ENCODE measurements around the gene CCDC154.

Gene CCDC154

DNA sequence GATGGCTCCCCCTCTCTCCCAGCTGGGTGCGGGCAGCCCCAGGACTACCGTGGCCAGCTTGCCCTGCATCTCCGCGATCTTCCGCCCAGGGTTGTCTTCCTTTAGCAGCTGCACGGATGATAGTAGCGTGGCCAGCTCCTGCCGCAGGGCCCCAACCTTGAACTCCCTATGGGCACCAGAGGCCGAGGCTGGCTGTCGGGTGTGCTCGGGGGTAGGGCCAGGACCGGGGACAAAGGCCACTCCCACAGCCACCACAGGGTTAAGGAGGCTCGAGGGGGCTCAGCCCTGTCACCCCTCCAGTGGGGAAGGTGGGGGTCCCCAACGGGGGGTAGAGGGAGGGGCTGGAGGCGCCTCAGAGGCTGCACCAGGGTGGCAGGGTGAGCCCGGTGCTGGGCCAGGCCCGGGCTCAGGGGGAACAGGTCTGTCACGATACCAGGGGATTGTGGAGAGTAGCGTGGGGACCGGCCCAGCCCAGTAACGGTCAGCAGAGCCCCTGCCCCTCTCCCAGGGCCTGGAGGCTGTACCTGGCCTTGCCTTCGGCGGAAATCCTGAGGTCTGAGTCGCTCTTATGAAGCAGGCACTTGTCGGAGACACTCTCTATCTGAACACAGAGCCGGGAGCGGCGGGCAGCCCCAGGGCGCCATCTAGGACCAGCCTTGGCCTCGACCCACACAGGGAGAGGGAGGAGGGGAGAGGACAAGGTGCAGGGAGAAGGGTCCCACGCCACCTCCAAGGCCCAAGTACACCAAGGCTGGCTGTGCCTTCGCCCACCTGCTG, 8.2 kb downstream of the CCDC154 start:
- DNase-seq (ENCODE audit: low spot score): no peak

- DNase-seq (ENCODE audit: low spot score): no peak
Measured at GRCh38 chr16:1434644-1435592, 9.4 kb downstream of the CCDC154 start.

GRCh38 chr16:1433756-1434155, 10.6 kb downstream of the CCDC154 start:
- no peak for DNase-seq (ENCODE audit: low spot score)

GRCh38 chr16:1433263-1433560, 11.1 kb downstream of the CCDC154 start:
- no peak for DNase-seq (ENCODE audit: low spot score)

DNA sequence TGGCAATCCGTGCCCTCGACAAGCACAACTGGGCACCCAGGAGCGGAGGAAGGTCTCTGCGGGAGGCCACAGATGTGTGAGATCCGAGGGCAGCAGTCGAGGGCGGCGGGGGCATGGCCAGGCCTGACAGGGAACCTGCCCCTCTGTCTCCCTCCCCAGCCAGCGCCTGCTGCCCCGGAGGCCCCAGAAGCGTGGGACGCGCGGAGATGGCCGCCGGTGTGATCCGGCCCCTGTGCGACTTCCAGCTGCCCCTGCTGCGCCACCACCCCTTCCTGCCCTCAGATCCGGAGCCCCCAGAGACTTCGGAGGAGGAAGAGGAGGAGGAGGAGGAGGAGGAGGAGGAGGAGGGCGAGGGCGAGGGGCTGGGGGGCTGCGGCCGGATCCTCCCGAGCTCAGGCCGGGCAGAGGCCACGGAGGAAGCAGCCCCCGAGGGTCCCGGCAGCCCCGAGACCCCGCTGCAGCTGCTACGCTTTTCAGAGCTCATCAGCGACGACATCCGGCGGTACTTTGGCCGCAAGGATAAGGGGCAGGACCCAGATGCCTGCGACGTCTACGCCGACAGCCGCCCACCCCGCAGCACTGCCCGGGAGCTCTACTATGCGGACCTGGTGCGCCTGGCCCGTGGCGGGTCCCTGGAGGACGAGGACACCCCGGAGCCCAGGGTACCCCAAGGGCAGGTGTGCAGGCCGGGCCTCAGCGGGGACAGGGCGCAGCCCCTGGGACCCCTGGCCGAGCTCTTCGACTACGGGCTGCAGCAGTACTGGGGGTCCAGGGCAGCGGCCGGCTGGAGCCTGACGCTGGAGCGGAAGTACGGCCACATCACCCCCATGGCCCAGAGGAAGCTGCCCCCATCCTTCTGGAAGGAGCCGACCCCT, 11.7 kb downstream of the CCDC154 start:
- no peak for DNase-seq (ENCODE audit: low spot score)

DNA sequence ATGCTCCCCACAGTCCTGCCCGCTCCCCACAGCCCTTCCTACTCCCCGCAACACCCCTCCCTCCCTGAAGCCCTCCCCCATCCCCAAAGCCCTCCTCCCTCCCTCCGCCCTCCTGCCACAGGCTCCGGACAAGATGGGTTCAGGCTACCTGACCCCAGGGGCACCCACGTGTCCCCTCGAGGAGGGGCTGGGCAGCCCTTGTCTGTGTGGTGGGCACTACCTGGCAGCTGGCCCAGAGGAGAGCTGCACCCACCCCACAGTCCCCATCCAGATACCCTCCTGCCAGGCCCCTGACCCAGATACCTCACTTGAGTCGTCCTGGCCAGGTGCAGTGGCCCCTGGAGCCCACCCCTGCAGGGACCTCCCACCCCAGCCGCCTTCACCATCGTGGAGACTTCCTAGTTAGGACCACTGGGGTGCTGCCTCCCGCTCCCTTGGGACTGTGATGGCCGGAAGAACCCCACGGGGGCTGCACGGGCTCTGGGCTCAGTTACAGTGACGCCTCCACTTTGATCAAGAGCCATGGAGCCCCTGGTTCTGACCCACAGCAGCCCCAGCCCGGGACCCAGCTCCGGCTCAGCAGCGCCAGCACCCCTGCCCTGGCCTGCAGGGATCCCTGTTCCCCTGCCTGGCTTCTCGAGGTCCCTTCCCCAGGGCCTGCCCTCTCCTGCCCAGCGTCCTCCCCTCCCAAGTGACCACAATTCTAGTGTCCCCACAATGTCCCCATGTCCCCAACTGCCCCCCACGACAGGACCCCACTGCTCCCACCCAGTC, 12.7 kb downstream of the CCDC154 start:
- no peak for DNase-seq (ENCODE audit: low spot score)

DNA sequence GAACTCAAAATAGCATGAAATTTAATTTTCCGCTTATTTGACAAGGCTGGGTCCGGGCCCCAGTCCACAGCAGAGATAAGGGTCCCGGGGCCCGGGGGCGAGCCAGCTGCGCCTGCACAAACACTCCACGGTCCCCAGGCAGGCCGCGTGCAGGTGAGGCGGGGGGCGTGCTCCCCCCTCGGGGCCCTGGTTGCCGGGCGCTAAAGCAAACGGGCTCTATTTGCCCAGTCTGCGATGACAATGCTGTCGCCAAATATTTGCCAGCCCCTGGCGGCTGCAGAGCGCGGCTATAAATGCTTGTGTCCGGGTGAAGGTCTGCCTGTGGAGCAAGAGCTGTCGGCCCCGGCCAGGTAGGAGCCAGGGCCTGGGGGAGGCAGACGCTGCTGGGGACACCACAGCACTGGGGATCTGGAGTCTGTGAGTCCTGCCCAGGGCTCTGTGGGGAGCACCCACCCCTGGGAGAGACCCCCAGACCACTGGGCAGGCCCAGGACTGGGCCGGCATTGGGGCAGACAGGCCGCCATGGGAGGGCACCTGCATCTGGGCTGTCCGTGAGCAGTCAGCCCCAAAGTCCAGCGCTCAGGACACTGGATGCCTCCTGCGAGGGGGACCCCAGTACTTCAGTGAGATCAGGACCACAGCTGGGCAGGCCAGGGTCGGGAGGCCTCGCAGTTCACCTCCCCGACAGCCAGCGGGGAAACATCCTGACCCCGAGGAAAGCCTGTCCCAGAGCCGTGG, 13.4 kb downstream of the CCDC154 start, which contains the start of gene PERCC1:
Gene PERCC1 (plus strand): TSS at position 320 of the 738 bp plus-strand sequence. CDS start 1,516 bp downstream, outside the sequence.
- no peak for DNase-seq (ENCODE audit: low spot score)

DNA sequence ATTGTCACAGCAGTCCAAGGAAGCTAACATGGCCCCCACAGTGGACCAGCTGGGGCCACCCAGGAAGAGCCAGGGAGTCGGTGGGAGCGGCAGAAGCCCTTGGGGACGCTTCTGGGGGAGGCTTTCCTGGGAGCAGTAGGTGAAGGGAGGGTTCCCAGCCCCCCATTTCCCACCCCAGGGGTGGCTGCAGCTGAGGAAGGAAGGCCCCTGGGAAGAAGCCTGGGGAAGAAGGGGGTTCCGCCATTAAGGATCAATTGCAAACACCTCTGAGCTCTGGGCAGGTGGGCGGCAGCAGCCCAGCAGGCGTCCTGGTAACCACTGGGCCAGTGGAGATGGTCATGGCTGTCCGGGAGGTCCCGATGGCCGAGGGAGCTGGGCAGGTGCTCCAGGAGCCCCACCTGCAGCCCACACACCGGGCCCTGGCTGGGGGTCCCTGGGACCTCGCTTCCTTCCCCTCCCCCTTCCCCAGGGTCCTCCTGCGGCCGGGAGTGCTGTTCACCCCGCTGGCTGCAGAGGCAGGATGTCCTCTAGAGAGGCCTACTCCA, 14.1 kb downstream of the CCDC154 start:
- DNase-seq (ENCODE audit: low spot score): no peak

GRCh38 chr16:1429631-1430030, 14.7 kb downstream of the CCDC154 start:
- DNase-seq (ENCODE audit: low spot score): no peak

GRCh38 chr16:1429012-1429411, 15.3 kb downstream of the CCDC154 start:
- no peak for DNase-seq (ENCODE audit: low spot score)

GRCh38 chr16:1428511-1428910, 15.8 kb downstream of the CCDC154 start:
- no peak for DNase-seq (ENCODE audit: low spot score)

- DNase-seq (ENCODE audit: low spot score): no peak
Measured at GRCh38 chr16:1427473-1428461, 16.6 kb downstream of the CCDC154 start.

- DNase-seq (ENCODE audit: low spot score): no peak
Measured at GRCh38 chr16:1426734-1427471, 17.5 kb downstream of the CCDC154 start.

GRCh38 chr16:1425616-1426370, 18.6 kb downstream of the CCDC154 start:
- DNase-seq (ENCODE audit: low spot score): no peak

DNA sequence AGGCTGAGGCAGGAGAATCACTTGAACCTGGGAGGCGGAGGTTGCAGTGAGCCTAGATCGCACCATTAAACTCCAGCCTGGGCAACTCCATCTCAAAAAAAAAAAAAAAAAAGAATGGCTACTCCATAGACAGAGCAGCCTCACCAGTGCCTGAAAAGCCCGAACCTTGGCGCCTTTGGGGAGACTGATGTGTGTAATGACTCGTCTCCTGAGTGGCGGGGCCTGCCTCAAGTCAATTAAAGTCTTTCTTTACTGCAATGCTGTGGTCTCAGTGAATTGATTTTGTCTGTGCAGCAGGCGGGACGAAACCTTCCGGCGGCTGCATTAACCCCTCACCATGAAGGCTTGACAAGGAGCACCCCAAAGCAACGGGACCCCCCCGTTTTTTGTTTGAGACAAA, 20.3 kb downstream of the CCDC154 start:
- no peak for DNase-seq (ENCODE audit: low spot score)

- no peak for DNase-seq (ENCODE audit: low spot score)
Measured at GRCh38 chr16:1422076-1422475, 22.3 kb downstream of the CCDC154 start.

DNA sequence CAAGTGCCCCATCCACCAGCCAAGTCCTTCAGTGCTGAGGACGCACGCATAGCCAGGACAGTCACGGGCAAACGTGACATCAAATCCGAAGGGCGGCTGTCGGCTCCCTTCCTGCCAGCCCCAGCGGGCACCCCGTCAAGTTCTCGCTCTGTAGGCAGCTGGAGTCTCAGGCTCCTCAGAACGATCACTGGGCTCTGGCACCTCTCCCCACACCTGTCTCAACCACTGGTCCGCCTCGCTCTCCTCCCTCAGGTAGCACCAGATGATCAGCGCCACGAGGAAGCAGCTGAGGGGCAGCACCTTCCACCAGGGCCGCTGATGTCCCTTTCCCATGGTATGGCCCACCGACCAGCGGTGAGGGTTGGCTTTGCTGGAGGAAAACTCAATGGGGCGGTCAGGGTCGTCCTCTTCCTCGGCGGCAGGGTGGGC, 24.2 kb downstream of the CCDC154 start:
- no peak for DNase-seq (ENCODE audit: low spot score)

DNA sequence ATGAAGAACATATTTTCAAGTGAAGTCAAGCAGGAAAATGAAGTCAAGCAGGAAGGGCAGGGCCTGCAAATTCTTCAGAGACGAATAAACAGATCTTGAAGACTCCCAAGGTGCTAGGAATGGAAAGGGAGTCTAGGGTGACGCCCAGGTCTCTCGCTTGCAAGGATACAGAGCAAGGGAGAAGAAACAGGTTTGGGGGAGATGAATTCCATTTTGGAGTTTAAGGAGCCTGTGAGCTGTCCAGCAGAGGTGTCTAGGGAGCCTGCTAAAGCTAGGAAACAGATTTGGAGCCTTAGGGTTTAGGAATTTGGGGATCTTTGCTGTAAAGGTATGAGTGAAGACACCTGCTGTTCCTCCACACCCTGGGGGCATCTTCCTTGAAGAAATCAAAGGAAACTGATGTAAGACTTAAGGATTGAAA, 27.8 kb downstream of the CCDC154 start:
- DNase-seq (ENCODE audit: low spot score): no peak
